ENCODE measurements around the gene UMPS.

Gene UMPS

GRCh38 chr3:124684459-124684858 is 45.8 kb upstream of the UMPS start:
- Histone ChIP-seq H3K9ac (ENCODE audit: low read length) (no peak overlapping the region), H3K27me3 (replicated peaks; ENCODE audit: insufficient read depth, low read length) (no peaks in the 10 kb centered on the region), H3K4me2 (ENCODE audit: low read depth, low read length) (no peak overlapping the region), H3K4me3 (ENCODE audit: low read length) (no peak overlapping the region), H3K9me3 (replicated peaks; ENCODE audit: insufficient read depth, low read length) (no peaks in the 10 kb centered on the region), H3K9me2 (replicated peaks; ENCODE audit: insufficient read depth, low read length) (no peaks in the 10 kb centered on the region), H3K36me3 (replicated peaks; ENCODE audit: insufficient read depth, low read length) (no peaks in the 10 kb centered on the region), H2AFZ (ENCODE audit: low read length) (no peak overlapping the region), H3F3A (ENCODE audit: insufficient read depth, low read length) (no peaks in the 10 kb centered on the region), H4K20me1 (ENCODE audit: insufficient read depth, low read length) (no peaks in the 10 kb centered on the region), H3K4me1 (ENCODE audit: low read length) (no peaks in the 10 kb centered on the region), H3K27ac (ENCODE audit: low read length) (no peak overlapping the region), H3K79me2 (ENCODE audit: low read length) (no peaks in the 10 kb centered on the region)
- TF ChIP-seq EZH2 (optimal IDR thresholded peaks at IDR 0.05; ENCODE audit: low read depth, low read length) = no peak
- TF ChIP-seq CTCF (IDR thresholded peaks at IDR 0.05; ENCODE audit: low read length) = no peak
- no peak for TF ChIP-seq EZH2phosphoT487 (IDR thresholded peaks at IDR 0.05; ENCODE audit: low read length)
- DNase-seq = no peak

GRCh38 chr3:124685067-124685466 is 45.2 kb upstream of the UMPS start:
- Histone ChIP-seq H3K27ac (ENCODE audit: low read length) (no peak overlapping the region), H3K4me2 (ENCODE audit: low read depth, low read length) (no peak overlapping the region), H3F3A (ENCODE audit: insufficient read depth, low read length) (no peaks in the 10 kb centered on the region), H3K4me1 (ENCODE audit: low read length) (no peaks in the 10 kb centered on the region), H3K9ac (ENCODE audit: low read length) (no peak overlapping the region), H3K4me3 (ENCODE audit: low read length) (no peak overlapping the region), H2AFZ (ENCODE audit: low read length) (no peak overlapping the region), H3K79me2 (ENCODE audit: low read length) (no peaks in the 10 kb centered on the region), H3K27me3 (replicated peaks; ENCODE audit: insufficient read depth, low read length) (no peaks in the 10 kb centered on the region), H3K9me2 (replicated peaks; ENCODE audit: insufficient read depth, low read length) (no peaks in the 10 kb centered on the region), H3K9me3 (replicated peaks; ENCODE audit: insufficient read depth, low read length) (no peaks in the 10 kb centered on the region), H3K36me3 (replicated peaks; ENCODE audit: insufficient read depth, low read length) (no peaks in the 10 kb centered on the region), H4K20me1 (ENCODE audit: insufficient read depth, low read length) (no peaks in the 10 kb centered on the region)
- TF ChIP-seq EZH2 (optimal IDR thresholded peaks at IDR 0.05; ENCODE audit: low read depth, low read length) = no peak
- no peak for TF ChIP-seq CTCF (IDR thresholded peaks at IDR 0.05; ENCODE audit: low read length)
- no peak for TF ChIP-seq EZH2phosphoT487 (IDR thresholded peaks at IDR 0.05; ENCODE audit: low read length)
- no peak for DNase-seq

GRCh38 chr3:124685481-124685880 is 44.8 kb upstream of the UMPS start:
- Histone ChIP-seq H3K27me3 (replicated peaks; ENCODE audit: insufficient read depth, low read length) (no peaks in the 10 kb centered on the region), H3K27ac (ENCODE audit: low read length) (no peak overlapping the region)

More at GRCh38 chr3:124685481-124685880, 44.8 kb upstream of the UMPS start:
- Histone ChIP-seq H3F3A (ENCODE audit: insufficient read depth, low read length) (no peaks in the 10 kb centered on the region), H3K9me2 (replicated peaks; ENCODE audit: insufficient read depth, low read length) (no peaks in the 10 kb centered on the region), H3K9me3 (replicated peaks; ENCODE audit: insufficient read depth, low read length) (no peaks in the 10 kb centered on the region), H4K20me1 (ENCODE audit: insufficient read depth, low read length) (no peaks in the 10 kb centered on the region), H3K4me2 (ENCODE audit: low read depth, low read length) (no peak overlapping the region), H3K79me2 (ENCODE audit: low read length) (no peaks in the 10 kb centered on the region), H3K4me1 (ENCODE audit: low read length) (no peaks in the 10 kb centered on the region), H3K4me3 (ENCODE audit: low read length) (no peak overlapping the region), H2AFZ (ENCODE audit: low read length) (no peak overlapping the region), H3K36me3 (replicated peaks; ENCODE audit: insufficient read depth, low read length) (no peaks in the 10 kb centered on the region), H3K9ac (ENCODE audit: low read length) (no peak overlapping the region)
- TF ChIP-seq EZH2phosphoT487 (IDR thresholded peaks at IDR 0.05; ENCODE audit: low read length) = no peak
- TF ChIP-seq CTCF (IDR thresholded peaks at IDR 0.05; ENCODE audit: low read length) = no peak
- TF ChIP-seq EZH2 (optimal IDR thresholded peaks at IDR 0.05; ENCODE audit: low read depth, low read length) = no peak
- DNase-seq = no peak

Data from MM.1S (cell line).